ENCODE measurements around the gene PSD.

- TF ChIP-seq CTCF (IDR thresholded peaks at IDR 0.05) (no peak), POLR2A (IDR thresholded peaks at IDR 0.05; ENCODE audit: low read depth) (no peak)
Measured at GRCh38 chr10:102406815-102407214, 11.8 kb downstream of the PSD start.
